MM.1S (cell line): ENCODE data around the gene AIRE.

ENCODE experiments used
- DNase-seq: peaks from one replicate; pipeline ENCODE4 v3.0.0-alpha.2; 2015
- H2AFZ ChIP-seq: fragments of 300-600 bp; sonication (generic); 2 replicates; pipeline ENCODE4 v1.6.0; 2016; ENCODE audit warnings: antibody characterized with exemption, low read length
- H3F3A ChIP-seq: fragments of 300-600 bp; sonication (generic); 2 replicates; pipeline ENCODE4 v1.6.1; 2016; ENCODE audit warnings: mild to moderate bottlenecking, antibody characterized with exemption, low read length, moderate library complexity, mixed read lengths; ENCODE audit not compliant: insufficient read depth
- H3K27ac ChIP-seq: fragments of 300-600 bp; sonication (generic); 2 replicates; pipeline ENCODE4 v1.5.1; 2016; ENCODE audit warnings: mild to moderate bottlenecking, low read length
- H3K27me3 ChIP-seq: fragments of 300-600 bp; sonication (generic); replicated peaks from 2 replicates; pipeline ENCODE4 v1.6.0; 2016; ENCODE audit warnings: low read length; ENCODE audit not compliant: insufficient read depth
- H3K36me3 ChIP-seq: fragments of 300-600 bp; sonication (generic); replicated peaks from 2 replicates; pipeline ENCODE4 v1.6.1; 2016; ENCODE audit warnings: mild to moderate bottlenecking, low read length, mixed read lengths; ENCODE audit not compliant: insufficient read depth
- H3K4me1 ChIP-seq: fragments of 300-600 bp; sonication (generic); 2 replicates; pipeline ENCODE4 v1.6.1; 2016; ENCODE audit warnings: low read length, mixed read lengths
- H3K4me2 ChIP-seq: fragments of 300-600 bp; sonication (generic); 2 replicates; pipeline ENCODE4 v1.6.0; 2016; ENCODE audit warnings: low read depth, low read length
- H3K4me3 ChIP-seq: fragments of 300-600 bp; sonication (generic); 2 replicates; pipeline ENCODE4 v1.5.1; 2016; ENCODE audit warnings: low read length, mixed read lengths
- H3K79me2 ChIP-seq: fragments of 300-600 bp; sonication (generic); 2 replicates; pipeline ENCODE4 v1.6.1; 2016; ENCODE audit warnings: mixed run types, low read length, mixed read lengths
- H3K9ac ChIP-seq: fragments of 300-600 bp; sonication (generic); 2 replicates; pipeline ENCODE4 v1.6.1; 2016; ENCODE audit warnings: low read length, mixed read lengths
- H3K9me2 ChIP-seq: fragments of 300-600 bp; sonication (generic); replicated peaks from 2 replicates; pipeline ENCODE4 v1.6.1; 2016; ENCODE audit warnings: mild to moderate bottlenecking, low read length, mixed read lengths; ENCODE audit not compliant: insufficient read depth
- H3K9me3 ChIP-seq: fragments of 300-600 bp; sonication (generic); replicated peaks from 2 replicates; pipeline ENCODE4 v1.6.1; 2016; ENCODE audit warnings: mild to moderate bottlenecking, low read length, mixed read lengths; ENCODE audit not compliant: insufficient read depth
- H4K20me1 ChIP-seq: fragments of 300-600 bp; sonication (generic); 2 replicates; pipeline ENCODE4 v1.6.1; 2016; ENCODE audit warnings: mild to moderate bottlenecking, low read length, moderate library complexity, mixed read lengths; ENCODE audit not compliant: insufficient read depth
- EZH2 ChIP-seq: fragments of 300-600 bp; sonication (generic); optimal IDR thresholded peaks from 2 replicates; pipeline ENCODE3; 2017; ENCODE audit warnings: low read depth, mild to moderate bottlenecking, antibody characterized with exemption, low read length, mixed read lengths
- EZH2phosphoT487 ChIP-seq: fragments of 300-600 bp; sonication (generic); IDR thresholded peaks from 2 replicates; pipeline ENCODE4 v1.6.1; 2018; ENCODE audit warnings: antibody characterized with exemption, low read length
- TF ChIP-seq, protein P1 (sequence below): fragments of 300-600 bp; sonication (generic); IDR thresholded peaks from 2 replicates; pipeline ENCODE4 v1.5.1; 2016; ENCODE audit warnings: antibody characterized with exemption, low read length, mixed read lengths

AIRE gene

GRCh38 chr21:44258056-44258725, 27.5 kb upstream of the AIRE start:
- Histone ChIP-seq H3K9ac (no peak overlapping the region), H4K20me1 (no peaks in the 10 kb centered on the region), H3K4me3 (no peak overlapping the region), H2AFZ (no peak overlapping the region), H3K9me3 (no peaks in the 10 kb centered on the region), H3K9me2 (no peaks in the 10 kb centered on the region), H3K4me2 (no peak overlapping the region), H3K27me3 (peaks cover 62% of the 10 kb centered on the region), H3F3A (no peaks in the 10 kb centered on the region), H3K27ac (no peak overlapping the region), H3K79me2 (no peaks in the 10 kb centered on the region), H3K36me3 (no peaks in the 10 kb centered on the region), H3K4me1 (no peaks in the 10 kb centered on the region)
- no peak for TF ChIP-seq EZH2phosphoT487
- no peak for TF ChIP-seq EZH2
- DNase-seq: no peak

DNA sequence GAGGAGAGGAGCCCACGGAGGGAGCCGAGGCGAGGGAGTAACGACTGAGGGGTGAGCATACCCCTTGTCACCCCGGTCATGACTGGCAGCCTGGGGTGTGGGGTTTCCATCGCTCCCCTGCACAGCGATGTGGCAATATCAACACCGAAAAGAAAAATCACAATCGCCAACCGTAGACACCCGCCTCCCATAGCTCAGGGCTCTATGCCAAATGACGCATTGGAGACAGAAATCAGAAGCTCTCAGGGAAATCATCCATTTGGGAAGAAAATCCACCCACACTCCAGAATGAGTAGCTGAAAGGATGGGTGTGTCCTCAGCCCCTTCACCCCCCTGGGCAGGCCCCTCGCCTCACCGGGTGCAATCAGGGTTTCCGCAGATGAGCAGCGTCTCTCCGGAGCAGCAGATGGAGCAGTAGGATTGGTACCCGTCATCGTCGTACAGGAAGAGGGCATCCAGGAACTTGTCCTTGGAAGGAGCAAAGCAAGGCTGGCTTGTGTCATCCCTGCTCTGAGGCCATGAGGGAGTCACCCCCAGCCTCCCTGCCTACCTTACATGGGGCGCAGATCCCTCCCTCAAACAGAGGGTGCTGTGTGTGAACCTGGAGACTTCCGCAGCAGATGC, 26.5 kb upstream of the AIRE start:
- H3K9me3 ChIP-seq: no peaks in the 10 kb centered on the region
- H3K27me3 ChIP-seq: peaks cover 61% of the 10 kb centered on the region
- no peaks in the 10 kb centered on the region for H3F3A ChIP-seq
- no peak overlapping the region for H2AFZ ChIP-seq
- TF ChIP-seq EZH2phosphoT487: no peak
- no peak for TF ChIP-seq EZH2
- TF ChIP-seq, protein P1, sequence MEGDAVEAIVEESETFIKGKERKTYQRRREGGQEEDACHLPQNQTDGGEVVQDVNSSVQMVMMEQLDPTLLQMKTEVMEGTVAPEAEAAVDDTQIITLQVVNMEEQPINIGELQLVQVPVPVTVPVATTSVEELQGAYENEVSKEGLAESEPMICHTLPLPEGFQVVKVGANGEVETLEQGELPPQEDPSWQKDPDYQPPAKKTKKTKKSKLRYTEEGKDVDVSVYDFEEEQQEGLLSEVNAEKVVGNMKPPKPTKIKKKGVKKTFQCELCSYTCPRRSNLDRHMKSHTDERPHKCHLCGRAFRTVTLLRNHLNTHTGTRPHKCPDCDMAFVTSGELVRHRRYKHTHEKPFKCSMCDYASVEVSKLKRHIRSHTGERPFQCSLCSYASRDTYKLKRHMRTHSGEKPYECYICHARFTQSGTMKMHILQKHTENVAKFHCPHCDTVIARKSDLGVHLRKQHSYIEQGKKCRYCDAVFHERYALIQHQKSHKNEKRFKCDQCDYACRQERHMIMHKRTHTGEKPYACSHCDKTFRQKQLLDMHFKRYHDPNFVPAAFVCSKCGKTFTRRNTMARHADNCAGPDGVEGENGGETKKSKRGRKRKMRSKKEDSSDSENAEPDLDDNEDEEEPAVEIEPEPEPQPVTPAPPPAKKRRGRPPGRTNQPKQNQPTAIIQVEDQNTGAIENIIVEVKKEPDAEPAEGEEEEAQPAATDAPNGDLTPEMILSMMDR: no peak
- no peak overlapping the region for H3K4me3 ChIP-seq
- no peaks in the 10 kb centered on the region for H3K4me1 ChIP-seq
- H3K9ac ChIP-seq: no peak overlapping the region
- DNase-seq: no peak
- no peaks in the 10 kb centered on the region for H3K79me2 ChIP-seq
- no peaks in the 10 kb centered on the region for H3K9me2 ChIP-seq
- H4K20me1 ChIP-seq: no peaks in the 10 kb centered on the region
- H3K4me2 ChIP-seq: no peak overlapping the region
- no peak overlapping the region for H3K27ac ChIP-seq
- no peaks in the 10 kb centered on the region for H3K36me3 ChIP-seq

- H3K9ac ChIP-seq: no peak overlapping the region
- H3K9me3 ChIP-seq: no peaks in the 10 kb centered on the region
- no peak overlapping the region for H2AFZ ChIP-seq
- H3K9me2 ChIP-seq: no peaks in the 10 kb centered on the region
- no peak for DNase-seq
- no peaks in the 10 kb centered on the region for H3K4me1 ChIP-seq
- H3F3A ChIP-seq: no peaks in the 10 kb centered on the region
- TF ChIP-seq EZH2phosphoT487: no peak
- TF ChIP-seq, protein P1: no peak
- TF ChIP-seq EZH2: no peak
- no peaks in the 10 kb centered on the region for H3K36me3 ChIP-seq
- H3K4me3 ChIP-seq: no peak overlapping the region
- H3K27ac ChIP-seq: no peak overlapping the region
- H4K20me1 ChIP-seq: no peaks in the 10 kb centered on the region
- H3K79me2 ChIP-seq: no peaks in the 10 kb centered on the region
- peaks cover 54% of the 10 kb centered on the region for H3K27me3 ChIP-seq
- H3K4me2 ChIP-seq: no peak overlapping the region
Measured at GRCh38 chr21:44260066-44260465, 25.6 kb upstream of the AIRE start.
